RWPE2 (cell line): ENCODE measurements around the gene ALDH3B1.

Experiments
- ATAC-seq: fragments of 200-7000 bp; cut with Tn5 transposase; 3 replicates; pipeline ENCODE4 v1.9.1; 2021; ENCODE audit warnings: low read depth
- DNase-seq: peaks from one replicate; pipeline ENCODE4 v3.0.0-alpha.2; 2020; ENCODE audit warnings: low spot score
- H3K27ac ChIP-seq: fragments of 450-650 bp; 2 replicates; pipeline ENCODE4 v1.5.1; 2017; ENCODE audit warnings: mild to moderate bottlenecking; ENCODE audit not compliant: poor library complexity, severe bottlenecking
- H3K27me3 ChIP-seq: fragments of 250-450 bp; sonication (Bioruptor Pico); 2 replicates; pipeline ENCODE4 v1.5.1; 2021; ENCODE audit warnings: mild to moderate bottlenecking, moderate library complexity; ENCODE audit not compliant: insufficient read depth, poor library complexity, severe bottlenecking
- H3K36me3 ChIP-seq: fragments of 250-450 bp; sonication (Bioruptor Pico); 2 replicates; pipeline ENCODE4 v1.5.1; 2020; ENCODE audit warnings: low read depth, mild to moderate bottlenecking, moderate library complexity
- H3K4me1 ChIP-seq: fragments of 250-450 bp; sonication (Bioruptor Pico); 2 replicates; pipeline ENCODE4 v1.5.1; 2021; ENCODE audit warnings: mild to moderate bottlenecking, moderate library complexity; ENCODE audit not compliant: insufficient read depth, poor library complexity, severe bottlenecking
- H3K4me3 ChIP-seq: fragments of 250-450 bp; sonication (Bioruptor Pico); 2 replicates; pipeline ENCODE4 v1.5.1; 2021; ENCODE audit warnings: mild to moderate bottlenecking, moderate library complexity; ENCODE audit not compliant: severe bottlenecking
- H3K9me3 ChIP-seq: fragments of 250-450 bp; sonication (Bioruptor Pico); 2 replicates; pipeline ENCODE4 v1.5.1; 2021; ENCODE audit warnings: mild to moderate bottlenecking, moderate library complexity; ENCODE audit not compliant: severe bottlenecking
- CTCF ChIP-seq: fragments of 450-650 bp; IDR thresholded peaks from one replicate; pipeline ENCODE4 v1.5.1; 2017; ENCODE audit warnings: mild to moderate bottlenecking, moderate library complexity; ENCODE audit not compliant: poor library complexity, severe bottlenecking

The ALDH3B1 gene

GRCh38 chr11:68018730-68019190 lies 8.6 kb downstream of the ALDH3B1 start:
- Histone ChIP-seq H3K9me3 (no peaks in the 10 kb centered on the region), H3K4me1 (peaks cover 14% of the 10 kb centered on the region), H3K36me3 (no peaks in the 10 kb centered on the region), H3K4me3 (no peak overlapping the region), H3K27me3 (no peaks in the 10 kb centered on the region), H3K27ac (no peak overlapping the region)
- no peak for DNase-seq
- no peak for TF ChIP-seq CTCF
- ATAC-seq, result no peak

- ATAC-seq (no peak), DNase-seq (no peak)
- Histone ChIP-seq H3K4me3 (no peak overlapping the region), H3K36me3 (peaks cover 2% of the 10 kb centered on the region; the same call in 1 of the 2 replicates), H3K4me1 (peaks cover 9% of the 10 kb centered on the region), H3K27me3 (no peaks in the 10 kb centered on the region), H3K9me3 (peaks cover 2% of the 10 kb centered on the region), H3K27ac (no peak overlapping the region)
- no peak for TF ChIP-seq CTCF
Observed at GRCh38 chr11:68019486-68019885, 9.4 kb downstream of the ALDH3B1 start.

GRCh38 chr11:68020575-68020974 lies 10.4 kb downstream of the ALDH3B1 start:
- TF ChIP-seq CTCF, result peak; percentile 40
- no peak overlapping the region for H3K4me3 ChIP-seq
- H3K27ac ChIP-seq, result no peak overlapping the region
- peaks cover 9% of the 10 kb centered on the region; the same call in 1 of the 2 replicates for H3K36me3 ChIP-seq
- peaks cover 6% of the 10 kb centered on the region for H3K4me1 ChIP-seq
- ATAC-seq, result peak; percentile 53
- H3K27me3 ChIP-seq, result no peaks in the 10 kb centered on the region
- DNase-seq, result no peak
- peaks cover 2% of the 10 kb centered on the region for H3K9me3 ChIP-seq

DNA sequence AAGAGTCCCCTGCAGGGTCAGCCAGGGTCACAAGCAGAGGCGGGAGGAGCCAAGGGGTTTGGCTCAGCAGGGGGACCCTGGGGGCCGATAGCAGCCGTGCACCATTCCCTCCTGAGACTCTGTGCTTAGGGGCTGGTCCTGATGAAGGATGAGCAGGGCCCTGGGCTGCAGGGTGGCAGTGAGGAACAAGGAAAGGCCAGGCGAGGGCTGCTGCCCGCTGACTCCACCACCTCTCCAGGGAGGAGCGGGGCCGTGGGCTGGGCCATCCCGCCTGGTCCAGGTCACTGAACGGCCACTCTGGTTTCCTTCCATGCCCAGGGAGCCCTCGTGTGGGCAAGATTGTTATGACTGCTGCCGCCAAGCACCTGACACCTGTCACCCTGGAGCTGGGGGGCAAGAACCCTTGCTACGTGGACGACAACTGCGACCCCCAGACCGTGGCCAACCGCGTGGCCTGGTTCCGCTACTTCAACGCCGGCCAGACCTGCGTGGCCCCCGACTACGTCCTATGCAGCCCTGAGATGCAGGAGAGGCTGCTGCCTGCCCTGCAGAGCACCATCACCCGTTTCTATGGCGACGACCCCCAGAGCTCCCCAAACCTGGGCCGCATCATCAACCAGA lies 11.2 kb downstream of the ALDH3B1 start:
- no peak for DNase-seq
- H3K9me3 ChIP-seq, result peaks cover 2% of the 10 kb centered on the region
- TF ChIP-seq CTCF, result peak; percentile 40

DNA sequence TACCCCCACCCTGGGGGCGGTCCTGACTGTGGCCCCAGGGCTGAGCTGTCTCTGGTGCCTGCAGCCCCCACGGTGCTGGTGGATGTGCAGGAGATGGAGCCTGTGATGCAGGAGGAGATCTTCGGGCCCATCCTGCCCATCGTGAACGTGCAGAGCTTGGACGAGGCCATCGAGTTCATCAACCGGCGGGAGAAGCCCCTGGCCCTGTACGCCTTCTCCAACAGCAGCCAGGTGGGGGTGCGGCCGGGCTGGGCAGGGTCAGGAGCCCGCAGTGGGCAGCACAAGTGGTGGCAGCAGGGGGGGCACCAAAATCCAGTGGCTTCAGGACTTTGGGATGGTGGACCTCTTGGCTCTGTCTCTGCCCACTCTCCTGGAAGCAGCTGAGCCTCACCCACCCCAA lies 12.4 kb downstream of the ALDH3B1 start:
- ATAC-seq (no peak), DNase-seq (no peak)
- H3K4me3 ChIP-seq, result no peak overlapping the region
- H3K27me3 ChIP-seq, result no peaks in the 10 kb centered on the region
- H3K27ac ChIP-seq, result no peak overlapping the region
- peaks cover 2% of the 10 kb centered on the region for H3K9me3 ChIP-seq
- H3K4me1 ChIP-seq, result no peaks in the 10 kb centered on the region
- no peak for TF ChIP-seq CTCF
- peaks cover 15% of the 10 kb centered on the region; the same call in 1 of the 2 replicates for H3K36me3 ChIP-seq

More for the DNA sequence above, 11.2 kb downstream of the ALDH3B1 start:
- H3K27ac ChIP-seq, result no peak overlapping the region
- no peak for ATAC-seq
- peaks cover 10% of the 10 kb centered on the region; the same call in 1 of the 2 replicates for H3K36me3 ChIP-seq
- peaks cover 6% of the 10 kb centered on the region for H3K4me1 ChIP-seq
- H3K27me3 ChIP-seq, result no peaks in the 10 kb centered on the region
- H3K4me3 ChIP-seq, result no peak overlapping the region
